NCI-H187 (cell line): ENCODE measurements around the gene SH3PXD2A.
A peak's percentile ranks its signal among the peaks of the same experiment; 100 is the strongest.
"Not testable (repeated sequence)": the region's sequence is repeated elsewhere in the genome, so short reads cannot be mapped to it uniquely, and the experiment has no call there.

ENCODE experiments used
- DNase-seq, 2 experiments: peaks; one replicate each; lab custom pipeline; 2025; lab: John Stamatoyannopoulos, UW

SH3PXD2A gene

DNA sequence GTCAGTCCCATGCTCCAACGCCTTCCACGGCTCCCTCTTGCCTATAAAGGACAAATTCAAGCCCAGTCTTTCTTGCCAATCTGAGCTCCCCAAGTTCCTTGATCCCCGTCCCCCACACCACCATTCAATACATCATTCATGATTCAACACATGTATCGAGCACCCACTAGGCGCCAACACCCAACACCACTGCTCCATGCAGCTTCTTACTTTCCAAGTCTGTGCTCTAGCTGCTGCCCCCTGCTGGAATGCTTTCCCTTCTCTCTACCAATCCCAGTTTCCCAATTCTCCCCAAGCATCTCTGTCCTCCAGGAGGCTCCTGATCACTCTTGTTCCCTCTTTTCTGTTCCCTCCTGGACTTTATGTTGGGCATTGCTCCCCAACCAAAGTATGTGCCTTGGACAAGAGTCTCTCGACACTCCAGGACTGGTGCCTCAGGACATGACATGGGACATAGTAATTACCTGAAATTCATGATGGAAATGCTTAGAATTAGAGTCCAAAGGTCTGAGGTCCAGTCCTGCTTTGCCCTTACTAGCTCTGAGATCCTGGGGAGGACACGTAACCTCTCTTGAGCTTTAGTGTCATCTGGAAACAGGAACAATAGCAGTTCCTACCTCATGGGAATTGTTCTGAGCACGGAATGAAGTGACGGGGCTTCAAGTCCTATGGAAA is 189.2 kb downstream of the SH3PXD2A start:
- no peak for DNase-seq

DNA sequence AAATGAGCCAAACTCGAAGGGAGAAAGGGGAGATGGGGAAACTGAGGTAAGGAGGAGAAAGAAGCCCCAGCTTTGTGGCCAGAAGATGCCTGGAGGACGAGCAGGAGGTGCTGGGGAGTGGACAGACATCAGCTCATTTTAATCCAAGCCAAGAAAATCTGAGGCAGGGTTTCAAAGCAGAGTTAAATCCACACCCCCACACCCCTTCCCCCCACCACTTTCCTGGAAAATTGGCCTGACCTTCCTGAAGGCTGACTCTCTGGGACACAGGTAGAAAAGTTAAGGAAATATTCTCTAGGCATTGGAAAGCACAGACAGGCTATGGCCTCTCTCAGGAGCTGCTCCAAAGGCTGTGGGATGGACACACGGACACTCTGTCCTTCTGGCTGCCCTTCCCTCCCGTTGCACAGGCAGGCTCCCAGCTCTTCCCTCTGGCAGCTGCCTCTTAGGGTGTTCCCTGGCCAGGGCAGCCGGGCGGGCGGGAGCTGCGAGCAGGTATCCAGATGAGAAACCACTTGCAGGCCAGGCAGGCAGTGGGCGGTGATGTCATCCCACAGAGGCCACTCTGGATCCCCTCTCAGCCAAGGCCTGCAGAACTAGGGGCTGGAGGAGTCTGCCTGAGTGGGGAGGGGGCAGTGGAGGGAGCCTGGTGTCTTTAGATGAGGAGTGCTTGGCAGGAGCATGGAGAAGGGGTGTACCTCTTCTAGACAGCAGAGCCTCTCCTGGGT is 190.1 kb downstream of the SH3PXD2A start:
- DNase-seq, result no peak

DNA sequence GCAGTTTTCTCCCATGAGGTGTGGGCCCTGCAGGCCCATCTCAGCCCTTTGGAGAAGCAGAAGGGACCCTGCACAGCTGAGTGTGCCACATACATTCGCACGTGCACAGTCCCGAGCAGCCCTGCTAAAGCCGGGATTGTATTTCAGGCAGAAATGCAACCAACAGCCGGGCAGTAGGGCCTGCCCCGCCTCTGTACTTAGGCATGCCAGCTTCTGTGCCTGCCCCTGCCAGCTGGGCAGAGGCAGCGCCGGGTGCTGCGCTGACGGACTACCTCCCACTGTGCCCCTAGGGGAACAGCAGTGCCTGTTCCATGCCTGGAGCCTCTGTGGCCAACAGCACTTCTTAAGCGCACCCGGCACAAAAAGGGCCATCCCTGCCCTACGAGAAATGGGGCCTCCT is 191.6 kb downstream of the SH3PXD2A start:
- DNase-seq, result no peak

DNA sequence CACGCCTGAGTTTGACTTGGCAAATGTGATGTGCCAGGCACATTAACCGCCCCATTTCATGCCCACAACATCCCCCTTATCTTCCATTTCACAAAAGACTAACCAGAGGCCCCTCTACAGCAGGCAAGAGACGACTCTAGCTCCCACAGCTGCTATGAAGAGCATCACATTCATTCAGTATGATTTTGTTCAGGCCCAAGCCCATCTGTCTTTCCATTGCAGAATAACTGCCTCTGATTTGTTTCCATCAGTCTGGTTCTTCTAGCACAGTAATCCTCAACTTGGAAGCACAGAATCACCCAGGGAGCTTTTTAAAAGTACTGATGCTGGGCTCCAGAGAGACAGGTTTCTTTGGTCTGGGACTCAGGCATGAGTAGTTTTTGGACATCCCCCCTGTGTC is 192.1 kb downstream of the SH3PXD2A start:
- DNase-seq, result no peak

DNA sequence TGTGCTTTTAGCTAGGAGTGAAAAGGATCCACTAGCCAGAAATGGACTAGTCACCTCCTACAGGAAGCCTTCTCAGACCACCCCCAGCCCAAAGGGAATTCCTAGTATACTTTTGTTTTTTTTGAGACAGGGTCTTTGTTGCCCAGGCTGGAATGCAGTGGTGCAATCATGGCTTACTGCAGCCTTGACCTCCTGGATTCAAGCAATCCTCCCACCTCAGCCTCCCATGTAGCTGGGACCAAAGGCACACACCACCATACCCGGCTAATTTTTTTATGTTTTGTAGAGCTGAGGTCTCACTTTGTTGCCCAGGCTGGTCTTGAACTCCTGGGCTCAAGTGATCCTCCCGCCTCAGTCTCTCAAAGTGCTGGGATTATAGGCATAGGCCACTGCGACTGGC is 192.7 kb downstream of the SH3PXD2A start:
- DNase-seq, result not testable (repeated sequence)

DNA sequence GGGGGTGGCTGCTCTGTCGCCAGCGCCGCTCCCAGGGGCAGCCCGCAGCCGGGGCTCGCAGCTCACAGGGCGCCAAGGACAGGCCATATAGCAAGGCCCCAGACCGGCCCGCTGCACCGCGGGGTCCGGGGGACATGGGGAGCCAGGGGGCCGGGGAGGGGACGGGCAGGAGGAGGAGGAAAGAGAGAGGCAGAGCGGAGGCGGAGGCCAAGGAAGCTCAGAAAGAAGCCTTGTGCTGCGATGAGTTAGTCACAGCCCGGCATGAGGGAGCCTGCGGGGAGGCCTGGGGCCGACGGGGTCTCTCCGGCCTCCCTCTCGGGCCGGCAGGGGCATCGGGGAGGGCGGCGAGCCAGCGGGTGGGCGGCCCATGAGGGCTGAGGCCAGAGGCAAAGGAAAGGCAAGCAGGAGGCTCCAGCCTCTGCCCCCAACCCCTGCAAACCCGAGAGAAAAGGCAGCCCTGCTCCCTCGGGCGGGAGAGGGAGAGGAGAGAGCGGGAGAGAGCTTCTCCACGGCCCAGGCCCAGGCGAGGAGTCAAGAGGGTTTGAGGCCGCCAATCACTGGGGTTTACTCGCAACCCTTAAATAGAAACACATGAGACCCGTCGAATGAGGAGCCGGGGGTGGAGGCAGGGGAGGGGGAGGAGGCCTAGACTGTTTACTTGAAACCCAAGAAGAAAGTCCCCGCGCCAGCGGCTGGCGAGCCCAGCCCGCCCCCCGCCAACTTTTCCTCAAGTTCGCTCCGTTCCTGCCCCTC is 194.0 kb downstream of the SH3PXD2A start:
- DNase-seq, result peak; percentile 15 to 78

DNA sequence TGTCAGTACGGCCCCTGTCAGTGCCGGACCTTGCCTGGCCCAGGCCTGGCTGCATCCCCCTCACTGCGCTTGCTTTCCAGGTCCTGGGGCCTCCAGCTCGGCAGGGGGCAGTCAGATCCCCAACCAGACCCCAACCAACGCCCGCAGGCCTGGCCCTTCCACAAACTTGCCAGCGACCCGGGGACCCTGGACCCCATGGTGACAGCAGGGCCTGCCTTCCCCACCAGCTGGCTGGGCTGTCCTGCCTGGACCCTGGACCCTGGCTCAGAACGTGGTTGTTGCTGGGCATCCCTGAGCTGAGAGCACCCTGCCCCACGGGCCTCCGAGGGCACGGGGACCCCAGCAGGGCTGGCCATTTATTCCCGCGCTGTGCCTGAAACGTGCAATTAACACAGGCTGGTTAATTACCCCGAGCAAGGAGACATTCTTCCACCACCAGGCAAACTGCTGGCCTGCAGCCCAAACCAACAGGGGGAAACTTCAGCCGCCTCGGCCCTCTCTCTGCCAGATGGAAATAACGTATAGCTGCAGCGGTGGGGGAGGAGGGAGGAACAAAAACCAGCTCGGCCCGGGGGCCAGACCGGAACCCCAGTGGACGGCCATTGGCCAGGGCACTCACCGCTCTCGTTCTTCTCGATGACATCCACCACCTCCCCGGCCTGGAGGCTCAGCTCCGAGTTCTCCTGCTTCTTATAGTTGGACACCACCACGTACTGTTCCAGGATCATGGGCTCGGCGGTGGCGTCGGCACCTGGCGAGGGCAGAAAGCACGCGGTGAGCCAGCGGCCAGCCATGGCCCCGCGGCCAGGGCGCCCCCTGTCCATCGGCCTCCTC is 194.8 kb downstream of the SH3PXD2A start:
- no peak for DNase-seq

DNA sequence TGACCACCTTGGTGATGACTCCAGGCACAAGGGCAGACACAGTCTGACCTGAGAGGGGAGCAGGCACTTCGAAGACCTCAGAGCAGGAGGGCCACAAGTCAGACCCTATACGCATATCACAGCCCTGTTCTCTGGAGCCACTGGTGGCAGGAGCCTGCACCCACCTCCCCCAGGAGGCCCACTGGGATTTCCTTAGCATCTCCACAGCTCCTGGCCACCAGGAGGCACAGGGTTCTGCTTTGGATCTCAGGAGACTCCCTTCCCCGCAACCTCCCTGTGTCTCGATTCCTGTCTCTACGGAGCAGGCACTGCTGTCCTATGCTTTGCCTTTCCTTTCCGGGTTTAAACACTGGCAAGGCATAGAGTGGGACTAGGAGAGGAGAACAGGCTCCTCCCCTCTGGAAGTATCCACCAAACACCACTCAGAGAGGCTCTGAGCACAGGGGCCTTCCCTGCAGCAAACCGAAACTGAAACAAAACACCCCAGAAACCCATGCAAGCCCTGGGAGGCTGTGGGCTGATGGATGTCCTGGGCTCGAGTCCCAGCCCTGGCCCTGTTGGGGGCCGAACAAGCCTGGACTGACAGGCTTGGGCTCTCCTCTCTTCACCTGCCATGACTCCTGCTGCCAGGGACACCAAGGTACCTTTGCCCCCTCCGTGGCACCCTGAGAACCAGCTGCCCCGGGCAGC is 195.6 kb downstream of the SH3PXD2A start:
- peak; percentile 4 to 38 for DNase-seq

DNA sequence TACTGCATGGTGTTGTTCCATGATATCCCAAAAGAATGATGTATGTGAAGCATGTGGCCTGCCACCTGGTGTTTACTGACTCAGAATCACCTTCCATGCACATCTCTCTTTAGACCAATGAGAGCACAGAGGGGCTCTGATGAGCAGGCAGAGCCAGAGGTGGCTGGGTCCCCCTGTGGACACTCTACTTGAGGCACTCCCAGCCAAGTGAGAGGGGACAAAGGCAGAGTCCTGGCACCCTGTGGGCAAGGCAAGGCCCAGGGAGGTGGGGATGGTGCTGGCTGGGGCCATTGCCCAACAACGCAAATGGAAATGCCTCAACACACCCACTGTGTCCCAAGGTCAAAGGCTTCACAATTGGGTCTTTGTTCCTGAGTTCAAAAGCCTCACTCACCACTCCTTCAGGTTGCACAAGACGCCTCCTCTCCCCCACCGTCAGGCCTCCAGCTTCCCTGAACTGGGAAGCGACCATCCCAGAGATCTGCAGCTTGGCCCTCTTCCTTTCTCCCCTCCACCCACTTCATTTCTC is 197.3 kb downstream of the SH3PXD2A start:
- DNase-seq, result no peak

DNA sequence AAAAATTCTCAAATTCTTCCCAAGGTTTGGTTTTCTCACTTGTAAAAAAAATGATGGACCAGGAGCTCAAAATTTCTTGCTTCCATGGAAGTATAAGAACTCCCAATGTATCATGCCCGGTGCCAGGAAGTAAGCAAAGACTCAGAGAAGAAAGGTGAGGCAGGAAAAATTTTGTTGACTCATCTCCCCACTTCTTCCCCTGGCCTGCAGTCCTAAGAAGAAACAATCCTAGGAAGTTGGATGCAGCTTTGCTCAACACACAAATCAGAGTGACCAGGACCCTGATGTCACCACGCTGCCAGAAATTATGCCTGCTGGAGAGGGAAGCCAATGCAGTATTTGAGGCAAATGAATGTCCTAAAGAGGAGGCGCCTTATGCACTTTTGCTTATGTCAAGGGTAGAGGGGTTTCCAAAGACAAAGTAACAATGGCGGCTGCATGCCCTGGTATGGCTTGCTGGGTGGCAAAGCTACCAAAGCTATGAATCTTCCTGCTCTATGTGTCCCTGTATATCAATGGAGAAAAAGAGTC is 198.2 kb downstream of the SH3PXD2A start:
- DNase-seq, result no peak

DNA sequence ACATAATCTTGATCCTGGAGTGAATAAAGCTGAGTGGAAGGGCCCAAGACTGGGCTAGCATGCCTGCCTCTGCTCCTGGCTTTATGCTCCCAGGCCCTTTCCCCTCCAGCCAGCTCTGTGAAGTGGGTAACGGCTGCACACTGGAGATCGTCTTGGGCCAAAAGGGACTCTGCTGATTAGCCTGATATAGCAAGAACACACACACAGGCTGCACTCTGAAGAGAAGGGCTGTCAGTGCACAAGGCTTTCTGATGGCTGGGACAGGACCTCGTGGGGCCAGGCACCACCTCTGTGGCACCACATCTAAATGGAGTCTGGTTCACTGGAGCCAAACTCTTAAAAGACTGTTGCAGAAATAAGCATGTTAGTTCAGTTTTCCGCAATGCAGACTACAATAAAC is 200.5 kb downstream of the SH3PXD2A start:
- no peak for DNase-seq

DNA sequence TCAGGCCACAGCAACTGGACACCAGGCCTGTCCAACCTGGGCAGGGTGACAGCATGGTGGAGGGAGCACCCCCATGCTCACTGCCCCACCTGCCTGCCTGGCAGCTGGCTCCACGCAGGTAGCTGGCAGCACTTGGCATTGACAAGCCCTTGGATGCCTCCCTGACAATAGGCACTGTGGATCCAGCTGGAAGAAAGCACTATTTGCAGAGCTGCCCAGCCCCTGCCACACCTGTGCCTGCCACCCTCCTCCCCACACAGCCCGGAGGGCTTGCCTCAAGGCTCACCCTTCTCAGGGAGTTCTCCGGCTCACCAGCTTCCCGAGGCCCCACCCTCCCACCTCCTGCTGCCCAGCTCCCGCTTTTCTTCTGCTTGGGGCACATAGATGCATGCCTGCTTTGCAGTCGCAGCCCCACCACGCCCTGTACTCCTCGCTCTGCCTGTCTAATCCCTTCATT is 201.8 kb downstream of the SH3PXD2A start:
- DNase-seq, result no peak

DNA sequence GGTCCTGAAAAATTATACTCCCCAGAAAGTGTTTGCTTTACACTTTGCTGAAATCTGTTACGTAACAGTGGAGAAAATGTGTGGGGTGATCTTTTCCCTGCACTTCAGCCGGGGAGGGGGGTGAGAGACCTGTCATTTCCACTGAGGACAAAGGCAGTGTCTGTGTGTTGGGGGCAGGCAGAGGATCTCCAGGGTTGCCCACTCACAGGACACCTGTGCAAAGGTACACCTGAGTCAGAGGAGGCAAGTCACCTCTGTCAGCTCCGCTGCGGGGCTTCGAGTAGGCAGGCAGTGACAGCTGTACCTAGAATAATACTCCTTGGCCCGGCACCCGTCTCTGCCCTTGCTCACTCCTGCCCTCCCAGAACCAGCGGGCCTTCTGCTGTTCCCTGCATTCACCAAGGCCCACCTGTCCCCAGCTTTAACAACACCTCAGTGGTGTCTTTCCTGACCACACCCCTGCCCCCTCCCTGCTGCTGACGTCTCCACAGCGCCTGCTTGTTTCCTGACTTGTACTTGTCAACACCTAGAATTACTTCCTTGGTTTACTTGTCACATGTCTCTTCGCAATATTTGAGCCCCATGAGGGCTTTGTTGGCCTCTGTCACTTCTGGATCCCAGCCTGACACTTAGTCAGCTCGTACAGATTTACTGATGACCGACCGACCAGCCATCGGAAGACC is 202.6 kb downstream of the SH3PXD2A start:
- no peak for DNase-seq

DNA sequence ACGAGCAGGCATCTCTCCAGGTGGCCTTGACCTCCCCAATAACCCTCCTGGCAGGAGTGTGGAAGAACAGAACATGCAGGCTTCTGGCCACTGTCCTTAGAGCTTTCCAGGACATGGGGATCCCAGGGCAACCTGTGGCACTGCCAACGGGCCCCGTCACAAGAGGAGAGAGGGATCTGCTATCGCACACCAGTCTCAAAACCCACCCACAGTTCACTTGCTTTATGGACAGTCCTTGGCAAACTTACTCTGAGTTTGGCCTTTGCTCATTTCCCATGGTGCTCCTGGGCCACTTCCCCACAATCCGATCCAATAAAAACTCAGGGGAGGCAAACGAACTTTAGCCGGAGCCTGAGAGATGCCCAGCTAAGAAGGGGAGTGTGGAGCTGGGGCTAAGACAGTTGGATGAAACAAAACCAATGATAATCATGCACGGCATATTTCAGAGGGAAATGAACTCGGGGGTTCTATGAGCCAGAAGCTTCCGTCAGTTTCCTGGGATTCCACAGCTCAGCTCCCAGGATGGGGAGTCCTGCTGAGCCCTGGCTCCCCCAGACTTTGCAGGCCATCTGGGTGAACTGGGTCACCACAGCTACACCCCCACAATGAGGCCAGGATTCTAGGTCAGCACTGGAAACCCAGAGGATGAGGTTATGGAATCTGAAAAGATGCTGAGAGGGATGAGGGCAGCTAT is 203.4 kb downstream of the SH3PXD2A start:
- DNase-seq, result no peak

DNA sequence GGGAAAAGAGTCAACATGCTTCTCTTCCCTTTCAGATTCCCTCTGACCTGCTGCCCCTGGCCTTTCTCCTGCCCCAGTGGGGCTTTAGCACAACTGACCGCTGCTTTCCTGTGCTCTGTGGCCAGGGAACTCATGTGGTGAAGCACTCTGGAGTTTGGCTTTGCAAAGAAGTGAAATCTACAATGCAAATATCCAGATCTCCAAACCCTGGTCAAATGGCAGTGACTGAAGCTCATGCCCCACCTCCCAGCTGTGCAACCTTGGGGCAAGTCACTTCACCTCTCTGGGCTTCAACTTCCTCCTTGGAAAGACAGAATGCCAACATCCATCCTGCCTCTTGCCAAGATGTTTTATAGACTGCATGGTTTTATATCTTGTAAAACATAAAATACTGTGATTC is 204.0 kb downstream of the SH3PXD2A start:
- DNase-seq, result no peak

DNA sequence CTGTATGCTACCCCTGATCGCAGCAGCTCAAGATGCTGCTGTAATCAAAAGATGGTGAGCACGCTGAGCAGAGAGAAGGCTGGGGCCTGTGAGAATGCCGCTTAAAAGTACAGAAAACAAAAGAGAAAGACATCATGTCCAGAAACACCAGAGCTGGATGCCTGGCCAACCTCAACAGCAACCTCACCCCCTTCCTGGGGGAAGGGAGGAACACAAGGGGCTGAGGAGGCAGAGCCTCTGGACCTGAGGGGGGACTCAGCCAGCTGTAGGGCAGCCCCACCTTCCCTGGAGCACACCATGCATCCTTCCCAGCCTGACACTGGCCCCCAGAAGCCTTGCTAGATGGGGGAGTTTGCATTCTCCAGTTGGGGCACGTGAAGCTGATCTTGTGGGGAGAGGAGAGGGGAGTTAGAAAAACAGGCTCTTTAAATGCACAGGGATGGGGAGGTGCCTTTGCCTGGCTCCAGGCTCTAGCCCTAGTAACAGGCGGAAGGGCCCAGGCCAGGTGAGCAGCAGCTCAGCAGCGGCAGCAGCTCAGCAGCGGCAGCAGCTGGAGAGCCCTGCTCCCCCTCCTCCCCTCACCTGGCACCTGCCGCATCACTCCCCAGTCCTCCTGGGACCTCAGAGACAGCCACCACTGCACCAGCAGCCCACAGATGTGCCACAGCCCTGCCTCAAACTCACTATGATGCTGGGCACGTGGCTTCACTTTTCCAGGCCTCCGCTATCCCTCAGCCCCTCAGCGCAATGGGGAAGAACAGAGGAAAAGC is 205.5 kb downstream of the SH3PXD2A start:
- DNase-seq, result peak; percentile 38 to 70

DNA sequence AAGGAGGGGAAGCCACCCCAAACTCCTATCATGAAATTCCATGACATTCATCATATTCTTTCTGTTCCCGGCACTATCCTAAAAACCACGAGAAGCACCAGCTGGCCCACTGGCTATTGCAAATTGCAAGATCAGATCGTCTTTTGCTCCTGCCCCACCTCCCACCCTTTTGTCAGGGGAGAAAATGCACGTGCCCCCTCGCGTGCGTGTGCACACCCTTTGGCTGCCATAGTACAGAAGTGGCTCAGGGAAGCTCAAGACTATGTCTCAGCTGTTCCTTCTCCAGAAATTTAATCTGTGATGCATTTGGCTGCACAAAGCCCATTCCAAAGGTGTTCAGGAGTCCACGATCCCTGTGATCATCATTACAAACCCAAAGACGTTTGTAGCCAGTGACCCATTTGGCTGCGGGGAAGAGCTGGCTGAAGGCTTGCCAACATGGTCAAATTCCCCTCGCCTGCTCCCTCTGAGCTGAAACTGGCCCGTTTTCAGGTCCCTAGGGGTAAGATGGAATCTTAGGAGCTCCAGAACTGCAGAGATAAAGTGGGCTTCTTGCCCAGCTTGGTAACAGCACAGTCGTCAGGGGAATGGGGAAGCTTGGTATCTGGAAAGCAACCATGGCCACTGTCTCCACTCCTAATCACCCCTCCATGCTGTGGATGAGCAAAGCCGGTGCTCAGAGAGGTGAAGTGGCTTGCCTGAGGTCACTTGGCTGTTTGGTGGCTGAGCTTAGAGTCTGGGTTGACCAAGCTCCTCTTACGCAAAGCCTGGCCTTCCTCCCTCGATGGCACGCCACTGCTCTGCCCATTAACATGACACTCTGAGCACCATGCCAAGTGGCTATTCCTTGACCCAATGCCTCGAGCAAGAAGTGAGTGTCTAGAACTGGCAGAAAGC is 206.5 kb downstream of the SH3PXD2A start:
- no peak for DNase-seq

DNA sequence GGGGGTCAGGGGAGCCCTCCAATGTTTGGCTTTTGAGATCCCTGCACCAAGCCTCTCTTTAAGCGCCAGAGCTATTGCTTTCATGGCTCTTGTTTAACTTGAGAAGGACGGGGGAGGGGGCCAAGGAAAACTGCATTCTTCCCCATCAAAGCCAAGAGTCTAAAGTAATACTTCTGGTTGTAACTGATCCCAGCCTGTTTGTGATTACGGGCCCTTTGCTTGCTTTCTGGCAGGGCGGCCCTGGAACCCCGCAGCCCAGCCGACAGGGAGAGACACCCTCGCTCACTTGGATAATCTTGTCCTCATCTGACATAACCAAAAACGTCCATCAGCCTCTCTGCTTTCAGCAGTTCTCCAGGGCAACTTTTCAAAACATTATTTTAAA is 207.1 kb downstream of the SH3PXD2A start:
- DNase-seq, result no peak
